Endodermal cell (in vitro differentiated cells): ENCODE results near the gene ARMC8. TPM values are rescaled to one million over a fixed set of nuclear protein-coding genes. Genes with fewer than 3 reads are reported as not detected.

Experiments used
- DNase-seq: peaks from one replicate; pipeline ENCODE4 v3.0.0-alpha.2; 2017
- H3K27ac ChIP-seq: 2 replicates; pipeline ENCODE4 v1.5.1; 2013; ENCODE audit warnings: mild to moderate bottlenecking, low read depth, low read length, moderate library complexity
- H3K27me3 ChIP-seq: 2 replicates; pipeline ENCODE4 v1.6.1; 2013; ENCODE audit warnings: mild to moderate bottlenecking, low read length, moderate library complexity; ENCODE audit not compliant: insufficient read depth, control insufficient read depth, poor library complexity, severe bottlenecking
- H3K36me3 ChIP-seq: 2 replicates; pipeline ENCODE4 v1.7.0; 2013; ENCODE audit warnings: mild to moderate bottlenecking, low read length, moderate library complexity; ENCODE audit not compliant: control insufficient read depth, insufficient read depth
- H3K4me1 ChIP-seq: one replicate; pipeline ENCODE4 v1.7.0; 2013; ENCODE audit warnings: low read length; ENCODE audit not compliant: control insufficient read depth, insufficient read depth
- H3K4me3 ChIP-seq: 2 replicates; pipeline ENCODE4 v1.5.1; 2013; ENCODE audit warnings: mild to moderate bottlenecking, low read length, moderate library complexity
- H3K9ac ChIP-seq: 2 replicates; pipeline ENCODE4 v1.6.1; 2013; ENCODE audit warnings: mild to moderate bottlenecking, low read length, moderate library complexity; ENCODE audit not compliant: poor library complexity, severe bottlenecking; ENCODE audit errors: extremely low read depth
- H3K9me3 ChIP-seq: 2 replicates; pipeline ENCODE4 v1.6.1; 2013; ENCODE audit warnings: mild to moderate bottlenecking, low read length, moderate library complexity; ENCODE audit not compliant: control insufficient read depth
- H3K27ac Mint-ChIP-seq: 2 replicates; pipeline ENCODE4 v1.8.0; 2020; ENCODE audit warnings: mixed read lengths
- H3K27me3 Mint-ChIP-seq: 2 replicates; pipeline ENCODE4 v1.8.0; 2021; ENCODE audit warnings: mild to moderate bottlenecking, mixed read lengths; ENCODE audit not compliant: insufficient read depth
- H3K36me3 Mint-ChIP-seq: 2 replicates; pipeline ENCODE4 v1.8.0; 2020; ENCODE audit warnings: low read depth, mixed read lengths
- H3K4me1 Mint-ChIP-seq: 2 replicates; pipeline ENCODE4 v1.8.0; 2020; ENCODE audit warnings: mixed read lengths
- H3K4me3 Mint-ChIP-seq: 2 replicates; pipeline ENCODE4 v1.8.0; 2020; ENCODE audit warnings: mild to moderate bottlenecking, moderate library complexity, mixed read lengths
- H3K9me3 Mint-ChIP-seq: 2 replicates; pipeline ENCODE4 v1.8.0; 2020; ENCODE audit warnings: mild to moderate bottlenecking, mixed read lengths
- WGBS, 2 experiments: methylation state at CpG; one replicate each; pipeline versions ENCODE4 v1.1.5 to v1.1.7; 2013; ENCODE audit warnings: missing lambda C conversion rate in 2 of 2, mixed read lengths in 1 of 2; ENCODE audit not compliant: insufficient coverage in 1 of 2, insufficient read length in 1 of 2; 5-methylcytosine and 5-hydroxymethylcytosine counted together
- total RNA-seq, 2 donors: library from RNA; stranded (reverse); fragmentation: NEBNext Ultra II Directional in 1 of 2; extraction: Animal tissue kit (Norgen Biotek cat#: 25700) in 1 of 2; gene quantifications; 2 replicates in 1 of 2; 3 replicates in 1 of 2; pipeline ENCODE4 v1.2.1, GENCODE V29; 2021
- TF ChIP-seq, protein P1 (sequence below): fragments of 200-600 bp; sonication (generic); conservative IDR thresholded peaks from 2 replicates; pipeline ENCODE4 v1.5.0; 2021; ENCODE audit warnings: antibody characterized with exemption, mild to moderate bottlenecking

ARMC8 gene
- total RNA-seq, 2 donors from 2014 or later, result 58.6 to 60.4 TPM

GRCh38 chr3:138173769-138174420 lies 13.2 kb upstream of the ARMC8 start:
- DNase-seq, result no peak
- H3K9me3 ChIP-seq, result no peaks in the 10 kb centered on the region
- peaks cover 4% of the 10 kb centered on the region for H3K4me1 Mint-ChIP-seq
- H3K9ac ChIP-seq, result peak overlapping the region; percentile 69
- peak overlapping the region; percentile 45 for H3K27ac ChIP-seq
- peak overlapping the region; percentile 98 for H3K27ac Mint-ChIP-seq
- peaks cover 25% of the 10 kb centered on the region for H3K36me3 Mint-ChIP-seq
- peaks cover 6% of the 10 kb centered on the region for H3K27me3 Mint-ChIP-seq
- no peaks in the 10 kb centered on the region for H3K4me1 ChIP-seq
- WGBS, 2 experiments, result 74 to 82% methylated on average over 11 to 13 of the region's 13 CpGs
- H3K4me3 ChIP-seq, result peak overlapping the region; percentile 89
- peaks cover 34% of the 10 kb centered on the region for H3K36me3 ChIP-seq
- peaks cover 5% of the 10 kb centered on the region for H3K9me3 Mint-ChIP-seq
- TF ChIP-seq, protein P1, sequence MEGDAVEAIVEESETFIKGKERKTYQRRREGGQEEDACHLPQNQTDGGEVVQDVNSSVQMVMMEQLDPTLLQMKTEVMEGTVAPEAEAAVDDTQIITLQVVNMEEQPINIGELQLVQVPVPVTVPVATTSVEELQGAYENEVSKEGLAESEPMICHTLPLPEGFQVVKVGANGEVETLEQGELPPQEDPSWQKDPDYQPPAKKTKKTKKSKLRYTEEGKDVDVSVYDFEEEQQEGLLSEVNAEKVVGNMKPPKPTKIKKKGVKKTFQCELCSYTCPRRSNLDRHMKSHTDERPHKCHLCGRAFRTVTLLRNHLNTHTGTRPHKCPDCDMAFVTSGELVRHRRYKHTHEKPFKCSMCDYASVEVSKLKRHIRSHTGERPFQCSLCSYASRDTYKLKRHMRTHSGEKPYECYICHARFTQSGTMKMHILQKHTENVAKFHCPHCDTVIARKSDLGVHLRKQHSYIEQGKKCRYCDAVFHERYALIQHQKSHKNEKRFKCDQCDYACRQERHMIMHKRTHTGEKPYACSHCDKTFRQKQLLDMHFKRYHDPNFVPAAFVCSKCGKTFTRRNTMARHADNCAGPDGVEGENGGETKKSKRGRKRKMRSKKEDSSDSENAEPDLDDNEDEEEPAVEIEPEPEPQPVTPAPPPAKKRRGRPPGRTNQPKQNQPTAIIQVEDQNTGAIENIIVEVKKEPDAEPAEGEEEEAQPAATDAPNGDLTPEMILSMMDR, result no peak
- no peaks in the 10 kb centered on the region for H3K27me3 ChIP-seq
- peak overlapping the region; percentile 95 for H3K4me3 Mint-ChIP-seq

DNA sequence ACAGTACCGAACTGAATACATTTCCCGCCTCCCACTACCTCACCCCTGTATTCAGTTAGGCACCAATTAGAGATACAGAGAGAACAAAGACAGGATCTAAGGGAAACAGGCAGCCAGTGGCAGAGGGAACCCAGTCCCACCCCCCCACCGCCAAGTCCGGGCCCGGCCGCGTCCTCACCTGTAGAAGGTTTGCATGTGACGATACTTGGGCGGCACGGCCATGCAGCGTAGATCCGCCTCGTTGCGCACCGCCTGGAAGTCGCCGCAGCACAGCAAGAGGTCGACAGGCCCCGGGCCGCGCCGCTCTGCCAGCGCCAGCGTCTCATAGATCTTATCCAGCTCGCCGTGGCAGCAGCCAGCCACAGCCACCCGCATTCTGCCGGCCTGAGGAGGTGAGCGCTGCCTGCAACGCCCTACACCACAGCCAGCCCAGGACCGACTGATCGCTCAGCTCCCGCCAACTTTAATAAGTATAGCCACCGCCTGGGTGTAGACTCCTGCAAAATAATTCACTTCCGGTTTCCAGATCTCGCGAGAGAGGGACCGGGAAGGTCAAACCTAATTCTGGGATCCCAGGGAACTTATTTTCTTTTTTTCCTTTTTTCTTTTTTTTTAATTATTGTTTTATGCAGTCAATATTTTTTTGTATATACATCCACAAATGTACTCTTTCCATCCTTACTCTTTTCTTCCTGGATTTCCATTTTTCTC lies 12.5 kb upstream of the ARMC8 start, which contains the start of gene DBR1:
Gene DBR1 (minus strand): TSS at position 501 of the 711 bp plus-strand sequence. CDS start 126 bp downstream, at position 375.
- TF ChIP-seq, protein P1, result no peak
- 0 to 1% methylated on average over 8 to 37 of the region's 38 CpGs for WGBS, 2 experiments

DNA sequence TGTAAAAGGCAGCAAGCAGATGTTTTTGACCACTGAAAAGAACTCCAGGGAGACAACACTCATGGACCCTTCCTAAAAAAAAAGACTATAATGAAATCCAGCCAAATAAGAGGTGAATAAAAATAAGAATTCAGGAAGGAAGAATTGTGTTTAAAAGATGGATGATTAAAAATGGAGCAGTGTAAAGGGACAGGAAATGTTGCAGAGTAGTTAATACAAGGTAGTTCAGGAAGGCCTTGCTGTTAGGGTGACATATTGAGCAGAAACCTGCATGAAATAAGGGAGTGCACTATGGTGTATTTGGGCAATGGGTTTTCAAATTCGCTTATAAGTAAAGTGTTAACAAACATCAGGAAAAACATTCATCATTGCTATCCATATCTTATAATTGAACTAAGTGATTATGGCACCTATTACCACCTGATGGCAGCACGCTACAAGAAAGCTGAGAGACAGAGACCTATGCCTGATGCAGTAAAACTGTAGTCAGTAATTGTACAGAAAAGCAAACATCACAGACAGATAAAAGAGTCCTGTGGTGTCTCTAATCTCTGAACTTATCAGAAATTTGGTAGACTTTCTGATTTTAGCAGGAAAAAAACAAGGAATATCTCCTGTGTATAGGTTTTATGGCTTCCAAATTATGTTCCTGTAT lies 6.6 kb upstream of the ARMC8 start:
- peaks cover 23% of the 10 kb centered on the region for H3K27me3 ChIP-seq
- no peak overlapping the region for H3K9ac ChIP-seq
- no peak for DNase-seq
- no peak overlapping the region for H3K4me3 Mint-ChIP-seq
- H3K27me3 Mint-ChIP-seq, result peaks cover 33% of the 10 kb centered on the region
- H3K36me3 Mint-ChIP-seq, result no peaks in the 10 kb centered on the region
- no peak overlapping the region for H3K27ac ChIP-seq
- no peaks in the 10 kb centered on the region for H3K9me3 Mint-ChIP-seq
- no peaks in the 10 kb centered on the region for H3K36me3 ChIP-seq
- no peak overlapping the region for H3K4me3 ChIP-seq
- WGBS, 2 experiments, result 24% methylated on average over 1 of the region's 2 CpGs; no CpG with 5 or more reads in 1 of the 2 experiments
- no peak overlapping the region for H3K27ac Mint-ChIP-seq
- TF ChIP-seq, protein P1, result peak; percentile 57
- no peaks in the 10 kb centered on the region for H3K4me1 ChIP-seq
- H3K9me3 ChIP-seq, result no peaks in the 10 kb centered on the region
- no peaks in the 10 kb centered on the region for H3K4me1 Mint-ChIP-seq

More for the DNA sequence above, 12.5 kb upstream of the ARMC8 start, which contains the start of gene DBR1:
- Histone ChIP-seq H3K4me1 (no peaks in the 10 kb centered on the region), H3K4me3 (peak within 1 kb of the TSS; percentile 89), H3K36me3 (peaks cover 31% of the 10 kb centered on the region), H3K9me3 (no peaks in the 10 kb centered on the region), H3K27me3 (no peaks in the 10 kb centered on the region), H3K9ac (peak within 1 kb of the TSS; percentile 69), H3K27ac (peak within 1 kb of the TSS; percentile 45)
- Mint-ChIP-seq H3K4me3 (peak within 1 kb of the TSS; percentile 95), H3K36me3 (peaks cover 22% of the 10 kb centered on the region), H3K27me3 (peaks cover 8% of the 10 kb centered on the region), H3K27ac (peak within 1 kb of the TSS; percentile 98), H3K9me3 (peaks cover 5% of the 10 kb centered on the region), H3K4me1 (peaks cover 4% of the 10 kb centered on the region)
- DNase-seq, result peak; percentile 91
